Measurements from ENCODE around the gene MUC5B. TPM values are rescaled to one million over a fixed set of nuclear protein-coding genes. Genes with fewer than 3 reads are reported as not detected.
A peak's percentile ranks its signal among the peaks of the same experiment; 100 is the strongest.

The MUC5B gene
- total and polyA plus RNA-seq, 2 of the 13 experiments (the other 11 are each of a cell fraction or from before 2014, with no cell fraction given): 0.01 TPM; not detected in 1

DNA sequence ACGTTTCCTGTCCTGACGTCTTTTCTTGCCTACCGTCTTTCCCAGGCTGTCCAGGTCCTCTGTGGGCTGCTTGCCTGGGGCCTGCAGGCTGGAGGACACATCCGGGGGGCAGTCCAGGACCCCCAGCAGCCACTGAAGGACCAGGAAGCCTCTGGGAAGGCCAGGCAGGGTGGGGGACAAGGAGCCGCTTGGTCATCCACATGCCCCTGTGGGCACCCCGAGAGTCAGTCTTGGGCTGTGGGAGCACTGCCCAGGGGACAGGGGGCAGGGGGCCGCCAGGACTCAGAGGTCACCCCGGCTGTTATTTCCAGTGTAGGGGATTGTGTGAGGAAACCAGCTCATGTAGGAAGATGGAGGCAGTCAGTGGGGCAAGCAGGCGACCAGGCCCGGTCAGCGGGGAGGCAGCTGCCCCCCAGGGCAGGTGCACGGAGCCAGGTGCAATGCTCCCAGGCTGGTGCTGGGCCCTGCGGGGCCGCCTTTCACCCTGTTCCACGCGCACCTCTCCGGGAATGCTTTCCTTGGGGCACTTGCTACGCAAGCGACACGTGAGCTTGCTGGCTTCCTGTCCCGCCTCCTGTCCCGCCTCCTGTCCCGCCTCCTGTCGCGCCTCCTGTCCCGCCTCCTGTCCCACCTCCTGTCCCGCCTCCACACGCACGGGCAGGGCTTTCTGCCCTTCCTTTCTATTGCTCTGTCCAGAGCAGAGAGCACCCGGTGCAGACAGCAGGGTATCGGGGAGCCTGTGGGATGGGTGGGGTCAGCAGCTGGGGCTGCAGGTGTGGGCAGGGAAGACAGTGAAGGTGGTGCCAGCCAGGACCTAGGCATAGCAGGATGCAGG is 39.5 kb downstream of the MUC5B start (continued):
- no peak for TF ChIP-seq HOXA9 (CRISPR knock-in tag; IDR thresholded peaks at IDR 0.05; ENCODE audit: borderline replicate concordance)
- no peak for TF ChIP-seq SMC3 (IDR thresholded peaks at IDR 0.05; ENCODE audit: low read length)
- 0 out of 2 replicates have a peak, but pooled peaks have one; percentile 46 for TF ChIP-seq HOXA5 (CRISPR knock-in tag; IDR thresholded peaks at IDR 0.05)
- TF ChIP-seq IKZF4 (CRISPR knock-in tag; IDR thresholded peaks at IDR 0.05; ENCODE audit: borderline replicate concordance, low read depth, not compliant biosample characterization): peak; percentile 30
- peak; percentile 78; the same call in 1 of the 2 replicates for TF ChIP-seq ZNF605 (CRISPR knock-in tag; IDR thresholded peaks at IDR 0.05)
- TF ChIP-seq TCF12 (IDR thresholded peaks at IDR 0.05): no peak
- 0 out of 2 replicates have a peak, but pooled peaks have one; percentile 33 for TF ChIP-seq TCF12 (CRISPR knock-in tag; IDR thresholded peaks at IDR 0.05)
- TF ChIP-seq, protein P1, sequence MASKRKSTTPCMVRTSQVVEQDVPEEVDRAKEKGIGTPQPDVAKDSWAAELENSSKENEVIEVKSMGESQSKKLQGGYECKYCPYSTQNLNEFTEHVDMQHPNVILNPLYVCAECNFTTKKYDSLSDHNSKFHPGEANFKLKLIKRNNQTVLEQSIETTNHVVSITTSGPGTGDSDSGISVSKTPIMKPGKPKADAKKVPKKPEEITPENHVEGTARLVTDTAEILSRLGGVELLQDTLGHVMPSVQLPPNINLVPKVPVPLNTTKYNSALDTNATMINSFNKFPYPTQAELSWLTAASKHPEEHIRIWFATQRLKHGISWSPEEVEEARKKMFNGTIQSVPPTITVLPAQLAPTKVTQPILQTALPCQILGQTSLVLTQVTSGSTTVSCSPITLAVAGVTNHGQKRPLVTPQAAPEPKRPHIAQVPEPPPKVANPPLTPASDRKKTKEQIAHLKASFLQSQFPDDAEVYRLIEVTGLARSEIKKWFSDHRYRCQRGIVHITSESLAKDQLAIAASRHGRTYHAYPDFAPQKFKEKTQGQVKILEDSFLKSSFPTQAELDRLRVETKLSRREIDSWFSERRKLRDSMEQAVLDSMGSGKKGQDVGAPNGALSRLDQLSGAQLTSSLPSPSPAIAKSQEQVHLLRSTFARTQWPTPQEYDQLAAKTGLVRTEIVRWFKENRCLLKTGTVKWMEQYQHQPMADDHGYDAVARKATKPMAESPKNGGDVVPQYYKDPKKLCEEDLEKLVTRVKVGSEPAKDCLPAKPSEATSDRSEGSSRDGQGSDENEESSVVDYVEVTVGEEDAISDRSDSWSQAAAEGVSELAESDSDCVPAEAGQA (IDR thresholded peaks at IDR 0.05; ENCODE audit: low read depth): no peak
- TF ChIP-seq, protein P1 (CRISPR knock-in tag; IDR thresholded peaks at IDR 0.05; ENCODE audit: borderline replicate concordance): no peak
- no peak for TF ChIP-seq ONECUT2 (CRISPR knock-in tag; IDR thresholded peaks at IDR 0.05)
- TF ChIP-seq ZNF547 (CRISPR knock-in tag; IDR thresholded peaks at IDR 0.05): peak; percentile 58; the same call in 1 of the 2 replicates
- TF ChIP-seq, protein P2, sequence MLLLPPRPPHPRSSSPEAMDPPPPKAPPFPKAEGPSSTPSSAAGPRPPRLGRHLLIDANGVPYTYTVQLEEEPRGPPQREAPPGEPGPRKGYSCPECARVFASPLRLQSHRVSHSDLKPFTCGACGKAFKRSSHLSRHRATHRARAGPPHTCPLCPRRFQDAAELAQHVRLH (CRISPR knock-in tag; IDR thresholded peaks at IDR 0.05; ENCODE audit: borderline replicate concordance, low read depth): peak; percentile 43; the same call in 1 of the 2 replicates
- no peak for TF ChIP-seq JUND (CRISPR knock-in tag; IDR thresholded peaks at IDR 0.05)
- TF ChIP-seq NR0B2 (CRISPR knock-in tag; IDR thresholded peaks at IDR 0.05): peak; percentile 73; the same call in 1 of the 2 replicates
- TF ChIP-seq ZNF674 (CRISPR knock-in tag; IDR thresholded peaks at IDR 0.05; ENCODE audit: low read depth): no peak
- peak; percentile 87; the same call in 1 of the 2 replicates for TF ChIP-seq ZNF235 (CRISPR knock-in tag; IDR thresholded peaks at IDR 0.05; ENCODE audit: borderline replicate concordance)
- TF ChIP-seq, protein P3, sequence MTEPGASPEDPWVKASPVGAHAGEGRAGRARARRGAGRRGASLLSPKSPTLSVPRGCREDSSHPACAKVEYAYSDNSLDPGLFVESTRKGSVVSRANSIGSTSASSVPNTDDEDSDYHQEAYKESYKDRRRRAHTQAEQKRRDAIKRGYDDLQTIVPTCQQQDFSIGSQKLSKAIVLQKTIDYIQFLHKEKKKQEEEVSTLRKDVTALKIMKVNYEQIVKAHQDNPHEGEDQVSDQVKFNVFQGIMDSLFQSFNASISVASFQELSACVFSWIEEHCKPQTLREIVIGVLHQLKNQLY (CRISPR knock-in tag; IDR thresholded peaks at IDR 0.05): 0 out of 2 replicates have a peak, but pooled peaks have one; percentile 12
- TF ChIP-seq HDAC1 (CRISPR knock-in tag; IDR thresholded peaks at IDR 0.05): peak; percentile 67
- TF ChIP-seq HNF4A (CRISPR knock-in tag; IDR thresholded peaks at IDR 0.05): no peak

All from HepG2 (cell line).